Adipocyte (in vitro differentiated cells): ENCODE results near the gene CDK5R2.

Experiments used
- DNase-seq: peaks from one replicate; pipeline ENCODE4 v3.0.0-alpha.2; 2015; ENCODE audit warnings: low read depth
- H3K27me3 ChIP-seq: replicated peaks from 2 replicates; pipeline ENCODE4 v1.7.0; 2013; ENCODE audit warnings: mild to moderate bottlenecking, low read length, moderate library complexity; ENCODE audit not compliant: control insufficient read depth, insufficient read depth
- H3K36me3 ChIP-seq: 2 replicates; pipeline ENCODE4 v1.7.0; 2013; ENCODE audit warnings: low read length, mild to moderate bottlenecking, moderate library complexity; ENCODE audit not compliant: control insufficient read depth, insufficient read depth, severe bottlenecking
- H3K4me1 ChIP-seq: 2 replicates; pipeline ENCODE4 v1.7.0; 2013; ENCODE audit warnings: mild to moderate bottlenecking, low read length, moderate library complexity; ENCODE audit not compliant: control insufficient read depth, insufficient read depth
- H3K4me3 ChIP-seq: 2 replicates; pipeline ENCODE4 v1.7.0; 2013; ENCODE audit warnings: mild to moderate bottlenecking, low read length, moderate library complexity
- H3K9ac ChIP-seq: 2 replicates; pipeline ENCODE4 v1.7.0; 2013; ENCODE audit warnings: mild to moderate bottlenecking, low read length, moderate library complexity
- H3K9me3 ChIP-seq: 2 replicates; pipeline ENCODE4 v1.7.0; 2013; ENCODE audit warnings: mild to moderate bottlenecking, low read length, moderate library complexity; ENCODE audit not compliant: control insufficient read depth

Gene CDK5R2

GRCh38 chr2:218962859-218963492 is 3.5 kb downstream of the CDK5R2 start:
- Histone ChIP-seq H3K9ac (no peak overlapping the region), H3K9me3 (no peaks in the 10 kb centered on the region), H3K27me3 (peaks cover 62% of the 10 kb centered on the region), H3K36me3 (no peaks in the 10 kb centered on the region), H3K4me3 (no peak overlapping the region), H3K4me1 (peaks cover 4% of the 10 kb centered on the region)
- DNase-seq: peak; percentile 64

GRCh38 chr2:218963601-218964000 is 4.1 kb downstream of the CDK5R2 start:
- H3K27me3 ChIP-seq: peaks cover 62% of the 10 kb centered on the region

GRCh38 chr2:218964041-218964771 is 4.7 kb downstream of the CDK5R2 start:
- peaks cover 2% of the 10 kb centered on the region for H3K4me1 ChIP-seq
- no peaks in the 10 kb centered on the region for H3K9me3 ChIP-seq
- H3K4me3 ChIP-seq: no peak overlapping the region
- no peak overlapping the region for H3K9ac ChIP-seq
- H3K27me3 ChIP-seq: peaks cover 56% of the 10 kb centered on the region
- no peaks in the 10 kb centered on the region for H3K36me3 ChIP-seq
- peak; percentile 31 for DNase-seq

More at GRCh38 chr2:218963601-218964000, 4.1 kb downstream of the CDK5R2 start:
- Histone ChIP-seq H3K4me3 (no peak overlapping the region), H3K9me3 (no peaks in the 10 kb centered on the region), H3K9ac (no peak overlapping the region), H3K36me3 (no peaks in the 10 kb centered on the region), H3K4me1 (peaks cover 4% of the 10 kb centered on the region)
- DNase-seq: no peak

- Histone ChIP-seq H3K9ac (no peak overlapping the region), H3K36me3 (no peaks in the 10 kb centered on the region), H3K27me3 (peaks cover 50% of the 10 kb centered on the region), H3K9me3 (no peaks in the 10 kb centered on the region), H3K4me3 (no peak overlapping the region), H3K4me1 (no peaks in the 10 kb centered on the region)
- DNase-seq: no peak
These were observed 11.4 kb downstream of the CDK5R2 start for GRCh38 chr2:218970894-218971293.

- Histone ChIP-seq H3K36me3 (no peaks in the 10 kb centered on the region), H3K9me3 (no peaks in the 10 kb centered on the region), H3K9ac (no peak overlapping the region), H3K4me3 (no peak overlapping the region), H3K27me3 (peaks cover 69% of the 10 kb centered on the region), H3K4me1 (no peaks in the 10 kb centered on the region)
- no peak for DNase-seq
These were observed 15.8 kb downstream of the CDK5R2 start for GRCh38 chr2:218975060-218975777.

GRCh38 chr2:218979846-218980734 is 20.6 kb downstream of the CDK5R2 start:
- Histone ChIP-seq H3K4me3 (peak overlapping the region; percentile 31), H3K36me3 (no peaks in the 10 kb centered on the region), H3K9me3 (no peaks in the 10 kb centered on the region), H3K27me3 (peaks cover 65% of the 10 kb centered on the region), H3K9ac (no peak overlapping the region), H3K4me1 (peaks cover 4% of the 10 kb centered on the region)
- peak; percentile 90 for DNase-seq

GRCh38 chr2:218980735-218981389 is 21.4 kb downstream of the CDK5R2 start:
- no peak for DNase-seq
- no peaks in the 10 kb centered on the region for H3K9me3 ChIP-seq
- peaks cover 4% of the 10 kb centered on the region for H3K4me1 ChIP-seq
- peaks cover 61% of the 10 kb centered on the region for H3K27me3 ChIP-seq
- H3K9ac ChIP-seq: no peak overlapping the region
- H3K36me3 ChIP-seq: no peaks in the 10 kb centered on the region
- H3K4me3 ChIP-seq: no peak overlapping the region

- Histone ChIP-seq H3K9ac (no peak overlapping the region), H3K36me3 (no peaks in the 10 kb centered on the region), H3K4me3 (no peak overlapping the region), H3K27me3 (peaks cover 61% of the 10 kb centered on the region), H3K9me3 (no peaks in the 10 kb centered on the region), H3K4me1 (peaks cover 4% of the 10 kb centered on the region)
- no peak for DNase-seq
These were observed 22.0 kb downstream of the CDK5R2 start for GRCh38 chr2:218981390-218981880.

- peak; percentile 52 for DNase-seq
These were observed 22.6 kb downstream of the CDK5R2 start for GRCh38 chr2:218981881-218982585.

More at GRCh38 chr2:218981881-218982585, 22.6 kb downstream of the CDK5R2 start:
- Histone ChIP-seq H3K4me3 (no peak overlapping the region), H3K9me3 (no peaks in the 10 kb centered on the region), H3K27me3 (peaks cover 62% of the 10 kb centered on the region), H3K4me1 (peaks cover 4% of the 10 kb centered on the region), H3K36me3 (no peaks in the 10 kb centered on the region), H3K9ac (no peak overlapping the region)
